A549 (cell line): ENCODE measurements around the gene ZNF101. TPM values are rescaled to one million over a fixed set of nuclear protein-coding genes. Genes with fewer than 3 reads are reported as not detected.

ENCODE experiments used
- ATAC-seq, 2 experiments: fragments of 200-7000 bp in 1 of 2; fragments of >200 bp in 1 of 2; cut with Nextera tagmentation in 1 of 2; cut with Tn5 transposase in 1 of 2; 3 replicates each; pipeline versions ENCODE4 v1.8.0 to v1.9.1; 2018 to 2020; ENCODE audit warnings: mild to moderate bottlenecking in 1 of 2, moderate library complexity in 1 of 2
- CTCF ChIA-PET: fragments of 300-600 bp; sonication (Branson Sonifier 250); formaldehyde crosslinking; extraction: SDS; loops from one replicate; lab custom pipeline; 2021; ENCODE audit warnings: antibody characterized with exemption, inconsistent platforms; lab: Yijun Ruan, JAX
- POLR2A ChIA-PET: fragments of 350-600 bp; formaldehyde crosslinking; extraction: SDS; loops from one replicate; lab custom pipeline; 2021; ENCODE audit warnings: antibody characterized with exemption, inconsistent platforms; lab: Yijun Ruan, JAX
- DNase-seq, 2 experiments: peaks; one replicate each; pipeline versions ENCODE4 v3.0.0 to v3.0.0-alpha.2; 2011 to 2016; ENCODE audit warnings: low read depth in 1 of 2, low spot score in 1 of 2
- FAIRE-seq: peaks from 2 replicates; lab custom pipeline; 2011; peaks lifted over from hg19 to GRCh38; lab: Jason Lieb, UNC
- H3K27ac ChIP-seq, 2 experiments: fragments of >200 bp; sonication (Bioruptor Twin); formaldehyde crosslinking; 3 replicates each; pipeline ENCODE4 v1.5.1; 2016 to 2017
- H3K4me1 ChIP-seq: fragments of >200 bp; sonication (Bioruptor Twin); formaldehyde crosslinking; 3 replicates; pipeline ENCODE4 v1.6.1; 2016
- H3K4me2 ChIP-seq: fragments of >200 bp; sonication (Bioruptor Twin); formaldehyde crosslinking; 3 replicates; pipeline ENCODE4 v1.6.1; 2016
- H3K4me3 ChIP-seq: fragments of >200 bp; sonication (Bioruptor Twin); formaldehyde crosslinking; 3 replicates; pipeline ENCODE4 v1.5.1; 2016
- H3K9me3 ChIP-seq: fragments of >200 bp; sonication (Bioruptor Twin); formaldehyde crosslinking; 3 replicates; pipeline ENCODE4 v1.6.1; 2016
- ATOH8 ChIP-seq: fragments of 250-450 bp; sonication (Bioruptor Pico); IDR thresholded peaks from 2 replicates; pipeline ENCODE4 v1.5.0; 2020; ENCODE audit warnings: low read depth, mild to moderate bottlenecking, moderate library complexity
- BCL3 ChIP-seq: fragments of >200 bp; sonication (Bioruptor Twin); formaldehyde crosslinking; IDR thresholded peaks from 3 replicates; pipeline ENCODE4 v1.6.1; 2016
- BHLHE40 ChIP-seq: IDR thresholded peaks from 2 replicates; pipeline ENCODE4 v1.6.1; 2012; ENCODE audit warnings: low read depth, low read length, inconsistent platforms
- CBX2 ChIP-seq: fragments of 200-600 bp; sonication (generic); IDR thresholded peaks from 2 replicates; pipeline ENCODE4 v1.6.1; 2016; ENCODE audit warnings: low read depth, mild to moderate bottlenecking, borderline replicate concordance
- CEBPB ChIP-seq, 2 experiments: fragments of >200 bp in 1 of 2; sonication (Bioruptor Twin) in 1 of 2; formaldehyde crosslinking in 1 of 2; IDR thresholded peaks; 2 replicates each; pipeline ENCODE4 v1.6.1; 2012 to 2016
- CTCF ChIP-seq: fragments of >200 bp; sonication (Bioruptor Twin); formaldehyde crosslinking; IDR thresholded peaks from 3 replicates; pipeline ENCODE4 v1.5.1; 2016
- E2F6 ChIP-seq: IDR thresholded peaks from 2 replicates; pipeline ENCODE4 v1.6.1; 2012; ENCODE audit warnings: low read depth, borderline replicate concordance
- EHF ChIP-seq: fragments of 250-450 bp; sonication (Bioruptor Pico); IDR thresholded peaks from 2 replicates; pipeline ENCODE4 v1.5.0; 2020; ENCODE audit warnings: mild to moderate bottlenecking
- EHMT2 ChIP-seq: fragments of 200-600 bp; sonication (generic); IDR thresholded peaks from 2 replicates; pipeline ENCODE4 v1.6.1; 2016; ENCODE audit warnings: antibody characterized with exemption, low read depth, mild to moderate bottlenecking, moderate library complexity
- ELK1 ChIP-seq: fragments of 150-350 bp; IDR thresholded peaks from 2 replicates; pipeline ENCODE4 v1.6.1; 2014; ENCODE audit warnings: low read depth, mild to moderate bottlenecking, low read length
- FOSB ChIP-seq: fragments of 250-450 bp; sonication (Bioruptor Pico); IDR thresholded peaks from 2 replicates; pipeline ENCODE4 v1.5.0; 2020; ENCODE audit warnings: mild to moderate bottlenecking, moderate library complexity
- FOSL2 ChIP-seq, 2 experiments: fragments of 450-650 bp in 1 of 2; fragments of >200 bp in 1 of 2; sonication (Bioruptor Twin) in 1 of 2; formaldehyde crosslinking; IDR thresholded peaks; 2 replicates each; pipeline versions ENCODE4 v1.5.0 to v1.6.1; 2016 to 2020; ENCODE audit warnings: mild to moderate bottlenecking in 1 of 2, moderate library complexity in 1 of 2
- HES2 ChIP-seq: fragments of >200 bp; sonication (Bioruptor Twin); formaldehyde crosslinking; IDR thresholded peaks from 2 replicates; pipeline ENCODE4 v1.6.1; 2016
- HEYL ChIP-seq: fragments of 250-450 bp; sonication (Bioruptor Pico); IDR thresholded peaks from 2 replicates; pipeline ENCODE4 v1.8.0; 2021; ENCODE audit warnings: mild to moderate bottlenecking, moderate library complexity
- JUNB ChIP-seq: fragments of >200 bp; sonication (Bioruptor Twin); formaldehyde crosslinking; IDR thresholded peaks from 2 replicates; pipeline ENCODE4 v1.6.1; 2016
- MAFK ChIP-seq: fragments of 450-650 bp; IDR thresholded peaks from 2 replicates; pipeline ENCODE4 v1.6.1; 2014; ENCODE audit not compliant: partially characterized antibody
- NFE2L2 ChIP-seq: fragments of 150-350 bp; conservative IDR thresholded peaks from 2 replicates; pipeline ENCODE4 v1.6.1; 2014; ENCODE audit warnings: low read length
- NR3C1 ChIP-seq: fragments of >200 bp; sonication (Bioruptor Twin); formaldehyde crosslinking; IDR thresholded peaks from 3 replicates; pipeline ENCODE4 v1.6.1; 2017
- PHF8 ChIP-seq: fragments of 200-600 bp; sonication (generic); IDR thresholded peaks from 2 replicates; pipeline ENCODE4 v1.6.1; 2016; ENCODE audit warnings: low read depth, mild to moderate bottlenecking, antibody characterized with exemption, moderate library complexity, borderline replicate concordance
- POLR2AphosphoS2 ChIP-seq: conservative IDR thresholded peaks from 2 replicates; pipeline ENCODE4 v1.6.1; 2012; ENCODE audit warnings: low read length, improper control_type of control experiment, inconsistent platforms
- SMC3 ChIP-seq: fragments of >200 bp; sonication (Bioruptor Twin); formaldehyde crosslinking; IDR thresholded peaks from 3 replicates; pipeline ENCODE4 v1.6.1; 2018; ENCODE audit warnings: inconsistent platforms
- SREBF2 ChIP-seq: fragments of 450-650 bp; IDR thresholded peaks from 2 replicates; pipeline ENCODE4 v1.6.1; 2014; ENCODE audit warnings: mild to moderate bottlenecking, moderate library complexity
- TFCP2L1 ChIP-seq: fragments of 250-450 bp; sonication (Bioruptor Pico); IDR thresholded peaks from 2 replicates; pipeline ENCODE4 v1.5.0; 2021; ENCODE audit warnings: mild to moderate bottlenecking
- ZSCAN20 ChIP-seq: fragments of 250-450 bp; sonication (Bioruptor Pico); IDR thresholded peaks from 2 replicates; pipeline ENCODE4 v1.8.0; 2022; ENCODE audit warnings: mild to moderate bottlenecking, moderate library complexity
- WGBS: methylation state at CpG from one replicate; pipeline ENCODE4 v1.1.6; 2017; ENCODE audit errors: missing lambda C conversion rate; 5-methylcytosine and 5-hydroxymethylcytosine counted together
- polyA plus RNA-seq, 4 experiments: library from polyadenylated mRNA; depleted of rRNA in 3 of 4; stranded (reverse); fragments of >200 nt; fragmentation: RNase III in 1 of 4; extraction: RNeasy Plus Mini Kit Qiagen cat#74134 plus additional on column Dnase treatment in 1 of 4; gene quantifications; 2 replicates in 3 of 4; 3 replicates in 1 of 4; pipeline ENCODE4 v1.2.3, GENCODE V29; 2011 to 2017

The ZNF101 gene
- polyA plus RNA-seq, 2 of the 4 experiments (the other 2 are of a cell fraction): 4.9 to 7.4 TPM

- no peak for ATAC-seq
- H3K9me3 ChIP-seq: no peaks in the 10 kb centered on the region
- ChIA-PET POLR2A (no interaction called here), CTCF (interaction anchor here (1.6 to 4.7 kb wide), 2 partner anchors 11 to 123 kb away, joined by 8 to 28 read pairs; partner anchors contain the start of gene GMIP)
- WGBS: 88% methylated on average over 13 of the region's 22 CpGs
- DNase-seq: no peak
- no peak overlapping the region for H3K4me3 ChIP-seq
- FAIRE-seq: no peak
- no peak overlapping the region for H3K27ac ChIP-seq
- TF ChIP-seq BHLHE40: no peak
- TF ChIP-seq SMC3: no peak
- no peak for TF ChIP-seq CEBPB (IDR thresholded peaks at IDR 0.05)
- no peak for TF ChIP-seq ZSCAN20 (CRISPR knock-in tag)
- TF ChIP-seq HEYL: no peak
- TF ChIP-seq ATOH8 (CRISPR knock-in tag): no peak
- no peak for TF ChIP-seq NR3C1
- TF ChIP-seq HES2: no peak
- no peak for TF ChIP-seq TFCP2L1
- TF ChIP-seq EHMT2: no peak
- no peak for TF ChIP-seq POLR2AphosphoS2
- TF ChIP-seq FOSL2 (IDR thresholded peaks at IDR 0.05): no peak
- no peak for TF ChIP-seq FOSL2 (CRISPR knock-in tag; IDR thresholded peaks at IDR 0.05)
- TF ChIP-seq E2F6: no peak
- TF ChIP-seq CTCF: no peak
- no peak overlapping the region for H3K4me2 ChIP-seq
- no peaks in the 10 kb centered on the region for H3K4me1 ChIP-seq
Measured at GRCh38 chr19:19655051-19655594, 13.5 kb upstream of the ZNF101 start.

GRCh38 chr19:19655641-19656343 is 12.8 kb upstream of the ZNF101 start:
- ATAC-seq (no peak), FAIRE-seq (no peak), DNase-seq (no peak)
- no peaks in the 10 kb centered on the region for H3K9me3 ChIP-seq
- ChIA-PET CTCF (interaction anchor here (0.6 to 4.7 kb wide), 2 partner anchors 9 to 11 kb away, joined by 3 to 28 read pairs; partner anchors contain the start of gene GMIP), POLR2A (no interaction called here)
- no peak overlapping the region for H3K4me2 ChIP-seq
- WGBS: 95% methylated on average over 21 of the region's 27 CpGs
- no peak overlapping the region for H3K4me3 ChIP-seq
- TF ChIP-seq FOSB (CRISPR knock-in tag) (no peak), ELK1 (no peak), PHF8 (no peak), SREBF2 (no peak), EHMT2 (no peak), MAFK (no peak), CBX2 (no peak), JUNB (no peak), BCL3 (no peak), NFE2L2 (no peak), EHF (CRISPR knock-in tag) (no peak)
- H3K27ac ChIP-seq: no peak overlapping the region
- H3K4me1 ChIP-seq: no peaks in the 10 kb centered on the region
